Endometrium (tissue), 2 donors: ENCODE results near the gene PNKD.

ENCODE experiments used
- FAIRE-seq: peaks from 2 replicates; lab custom pipeline; 2012; peaks lifted over from hg19 to GRCh38; lab: Jason Lieb, UNC
- donor health status: control.
- donor health status: control.

Gene PNKD

GRCh38 chr2:218341381-218341780 is 71.1 kb downstream of the PNKD start:
- FAIRE-seq: no peak

GRCh38 chr2:218342837-218343236 is 72.5 kb downstream of the PNKD start:
- FAIRE-seq: no peak

- FAIRE-seq: no peak
These were observed 73.3 kb downstream of the PNKD start for GRCh38 chr2:218343591-218343990.

- no peak for FAIRE-seq
These were observed 73.9 kb downstream of the PNKD start for GRCh38 chr2:218344090-218344754.

GRCh38 chr2:218344755-218345417 is 74.6 kb downstream of the PNKD start:
- FAIRE-seq: no peak

GRCh38 chr2:218345491-218346236 is 75.3 kb downstream of the PNKD start:
- FAIRE-seq: no peak

- no peak for FAIRE-seq
These were observed 76.9 kb downstream of the PNKD start for GRCh38 chr2:218347172-218347571.

- FAIRE-seq: no peak
These were observed 83.7 kb downstream of the PNKD start for GRCh38 chr2:218354045-218354444.

- no peak for FAIRE-seq
These were observed 84.6 kb downstream of the PNKD start for GRCh38 chr2:218354850-218355443.

GRCh38 chr2:218357236-218358177 is 87.2 kb downstream of the PNKD start:
- FAIRE-seq: no peak

- no peak for FAIRE-seq
These were observed 90.1 kb downstream of the PNKD start for GRCh38 chr2:218360453-218360852.

GRCh38 chr2:218362606-218363005 is 92.3 kb downstream of the PNKD start:
- FAIRE-seq: no peak

GRCh38 chr2:218363736-218364135 is 93.4 kb downstream of the PNKD start:
- no peak for FAIRE-seq

- FAIRE-seq: no peak
These were observed 93.9 kb downstream of the PNKD start for GRCh38 chr2:218364196-218364595.

GRCh38 chr2:218366621-218367414 is 96.5 kb downstream of the PNKD start:
- FAIRE-seq: no peak

GRCh38 chr2:218367415-218368149 is 97.3 kb downstream of the PNKD start:
- no peak for FAIRE-seq

GRCh38 chr2:218368150-218368528 is 97.8 kb downstream of the PNKD start:
- FAIRE-seq: no peak

GRCh38 chr2:218368621-218369153 is 98.4 kb downstream of the PNKD start:
- FAIRE-seq: no peak

GRCh38 chr2:218369330-218369729 is 99.0 kb downstream of the PNKD start:
- no peak for FAIRE-seq
